ENCODE measurements around the gene P2RX1. TPM values are rescaled to one million over a fixed set of nuclear protein-coding genes. Genes with fewer than 3 reads are reported as not detected.

The P2RX1 gene
- total and polyA plus RNA-seq, 2 experiments from 2014 or later, result 0.31 to 2.2 TPM

GRCh38 chr17:3891626-3892094 is 24.6 kb downstream of the P2RX1 start (continued):
- TF ChIP-seq EZH2 (IDR thresholded peaks at IDR 0.05; ENCODE audit: low read depth, unreplicated experiment), result no peak
- TF ChIP-seq POLR2AphosphoS5 (IDR thresholded peaks at IDR 0.05; ENCODE audit: low read depth), result no peak
- TF ChIP-seq CREB1 (CRISPR knock-in tag; IDR thresholded peaks at IDR 0.05; ENCODE audit: low read depth), result no peak
- no peak for TF ChIP-seq CTCF (conservative IDR thresholded peaks at IDR 0.05; ENCODE audit: low read depth in 2 of 2)
- TF ChIP-seq, protein P1, sequence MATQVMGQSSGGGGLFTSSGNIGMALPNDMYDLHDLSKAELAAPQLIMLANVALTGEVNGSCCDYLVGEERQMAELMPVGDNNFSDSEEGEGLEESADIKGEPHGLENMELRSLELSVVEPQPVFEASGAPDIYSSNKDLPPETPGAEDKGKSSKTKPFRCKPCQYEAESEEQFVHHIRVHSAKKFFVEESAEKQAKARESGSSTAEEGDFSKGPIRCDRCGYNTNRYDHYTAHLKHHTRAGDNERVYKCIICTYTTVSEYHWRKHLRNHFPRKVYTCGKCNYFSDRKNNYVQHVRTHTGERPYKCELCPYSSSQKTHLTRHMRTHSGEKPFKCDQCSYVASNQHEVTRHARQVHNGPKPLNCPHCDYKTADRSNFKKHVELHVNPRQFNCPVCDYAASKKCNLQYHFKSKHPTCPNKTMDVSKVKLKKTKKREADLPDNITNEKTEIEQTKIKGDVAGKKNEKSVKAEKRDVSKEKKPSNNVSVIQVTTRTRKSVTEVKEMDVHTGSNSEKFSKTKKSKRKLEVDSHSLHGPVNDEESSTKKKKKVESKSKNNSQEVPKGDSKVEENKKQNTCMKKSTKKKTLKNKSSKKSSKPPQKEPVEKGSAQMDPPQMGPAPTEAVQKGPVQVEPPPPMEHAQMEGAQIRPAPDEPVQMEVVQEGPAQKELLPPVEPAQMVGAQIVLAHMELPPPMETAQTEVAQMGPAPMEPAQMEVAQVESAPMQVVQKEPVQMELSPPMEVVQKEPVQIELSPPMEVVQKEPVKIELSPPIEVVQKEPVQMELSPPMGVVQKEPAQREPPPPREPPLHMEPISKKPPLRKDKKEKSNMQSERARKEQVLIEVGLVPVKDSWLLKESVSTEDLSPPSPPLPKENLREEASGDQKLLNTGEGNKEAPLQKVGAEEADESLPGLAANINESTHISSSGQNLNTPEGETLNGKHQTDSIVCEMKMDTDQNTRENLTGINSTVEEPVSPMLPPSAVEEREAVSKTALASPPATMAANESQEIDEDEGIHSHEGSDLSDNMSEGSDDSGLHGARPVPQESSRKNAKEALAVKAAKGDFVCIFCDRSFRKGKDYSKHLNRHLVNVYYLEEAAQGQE (IDR thresholded peaks at IDR 0.05; ENCODE audit: unreplicated experiment), result no peak

DNA sequence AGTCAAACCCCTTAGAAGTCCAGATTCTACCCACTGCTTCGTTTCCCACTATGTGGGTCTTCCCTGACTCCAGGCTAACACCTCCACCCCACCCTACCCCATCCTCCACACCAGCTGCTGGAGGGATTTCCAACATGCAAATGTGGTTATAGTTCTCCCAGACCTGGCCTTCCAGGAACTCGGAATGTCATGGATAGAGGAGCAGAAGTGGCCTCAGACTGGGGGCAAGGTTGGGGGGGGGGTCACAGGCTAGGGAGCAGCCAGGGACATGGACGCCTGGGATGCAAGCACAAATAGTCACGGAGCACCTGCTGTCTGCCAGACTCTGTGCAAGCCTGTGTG is 25.4 kb downstream of the P2RX1 start:
- Histone ChIP-seq H3K4me1 (ENCODE audit: insufficient read depth) (peaks cover 28% of the 10 kb centered on the region), H3K4me3 (no peak overlapping the region; the same call in 1 of the 2 replicates), H2AFZ (no peak overlapping the region), H3K36me3 (ENCODE audit: insufficient read depth) (no peaks in the 10 kb centered on the region), H4K20me1 (replicated peaks; ENCODE audit: insufficient read depth) (no peaks in the 10 kb centered on the region; the same call in 1 of the 2 replicates), H3K27ac (ENCODE audit: low read depth) (no peak overlapping the region), H3F3A (replicated peaks; ENCODE audit: low read depth) (peaks cover 17% of the 10 kb centered on the region; the same call in 1 of the 2 replicates), H3K4me2 (no peak overlapping the region), H3K9me2 (ENCODE audit: insufficient read depth) (no peaks in the 10 kb centered on the region), H3K27me3 (ENCODE audit: insufficient read depth) (no peaks in the 10 kb centered on the region), H3K79me2 (replicated peaks; ENCODE audit: insufficient read depth) (0 out of 2 replicates have a peak, but pooled peaks cover 4% of the 10 kb centered on the region)
- Mint-ChIP-seq H3K4me3 (peak overlapping the region; percentile 84; the same call in 1 of the 3 replicates), H3K9me3 (peaks cover 3% of the 10 kb centered on the region; the same call in 1 of the 3 replicates), H3K36me3 (ENCODE audit: low read depth) (no peaks in the 10 kb centered on the region; the same call in 2 of the 3 replicates), H3K27me3 (ENCODE audit: insufficient read depth, low read depth, poor library complexity) (peaks cover 24% of the 10 kb centered on the region), H3K4me1 (peaks cover 48% of the 10 kb centered on the region), H3K27ac (no peak overlapping the region)
- ATAC-seq, result no peak
- no peak for DNase-seq (ENCODE audit: low spot score)
- TF ChIP-seq CTCF (conservative IDR thresholded peaks at IDR 0.05; ENCODE audit: low read depth in 2 of 2) (no peak), NANOG (IDR thresholded peaks at IDR 0.05; ENCODE audit: borderline replicate concordance) (no peak), ZNF331 (CRISPR knock-in tag; IDR thresholded peaks at IDR 0.05; ENCODE audit: low read depth) (no peak), STAT1 (IDR thresholded peaks at IDR 0.05; ENCODE audit: unreplicated experiment) (no peak), POLR2AphosphoS5 (IDR thresholded peaks at IDR 0.05; ENCODE audit: low read depth) (no peak), EZH2 (IDR thresholded peaks at IDR 0.05; ENCODE audit: low read depth, unreplicated experiment) (no peak)
